GM23248 (cell line): ENCODE results near the gene SLC30A7.

Experiments
- EZH2 ChIP-seq: fragments of 200-600 bp; sonication (generic); IDR thresholded peaks from 2 replicates; pipeline ENCODE4 v1.6.1; 2018; ENCODE audit warnings: antibody characterized with exemption, mild to moderate bottlenecking; ENCODE audit not compliant: insufficient read depth, poor library complexity, severe bottlenecking
- EZH2phosphoT487 ChIP-seq: fragments of 200-600 bp; sonication (generic); IDR thresholded peaks from 2 replicates; pipeline ENCODE4 v1.6.1; 2018; ENCODE audit warnings: antibody characterized with exemption, moderate library complexity, mild to moderate bottlenecking, low read depth; ENCODE audit not compliant: insufficient read depth

DNA sequence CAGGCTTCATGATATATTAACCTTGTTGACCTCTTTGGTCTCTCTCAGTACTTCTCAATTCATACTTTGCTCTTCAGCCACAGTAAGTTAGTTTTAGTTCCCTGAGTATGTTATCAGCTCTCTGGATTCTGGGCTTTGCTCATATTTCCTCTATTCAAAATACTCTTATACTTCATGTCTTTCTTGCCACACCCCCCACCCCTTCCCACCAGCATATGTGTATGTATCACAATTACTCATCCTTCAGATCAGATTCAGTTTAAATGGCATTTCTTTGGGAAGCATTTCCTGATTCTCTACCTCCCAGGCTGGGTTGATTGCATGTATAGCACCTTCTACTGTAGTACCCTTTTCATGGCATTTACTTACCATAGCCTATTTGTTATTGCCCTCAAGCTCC lies 28.3 kb downstream of the SLC30A7 start:
- TF ChIP-seq EZH2 (no peak), EZH2phosphoT487 (no peak)
